ENCODE measurements around the gene DOCK1.

- TF ChIP-seq POLR2AphosphoS5 (IDR thresholded peaks at IDR 0.05), result no peak
- TF ChIP-seq CTCF (IDR thresholded peaks at IDR 0.05; ENCODE audit: poor library complexity, severe bottlenecking), result no peak
- TF ChIP-seq REST (IDR thresholded peaks at IDR 0.05; ENCODE audit: borderline replicate concordance), result no peak
Measured at GRCh38 chr10:127021801-127022200, 116.6 kb downstream of the DOCK1 start.

All from neural cell (in vitro differentiated cells).